H1 (cell line): ENCODE data around the gene MACROD2.

Experiments used
- EZH2 ChIP-seq: fragments of 200-600 bp; sonication (generic); IDR thresholded peaks from 2 replicates; pipeline ENCODE4 v1.7.1; 2012; ENCODE audit warnings: low read depth, mild to moderate bottlenecking, moderate library complexity, low read length, inconsistent platforms; ENCODE audit not compliant: severe bottlenecking
- FOSL1 ChIP-seq: IDR thresholded peaks from 2 replicates; pipeline ENCODE4 v1.6.1; 2011; ENCODE audit warnings: mild to moderate bottlenecking, low read depth, low read length, moderate library complexity; ENCODE audit not compliant: insufficient read depth
- GABPA ChIP-seq: IDR thresholded peaks from 2 replicates; pipeline ENCODE4 v1.6.1; 2011; ENCODE audit warnings: mild to moderate bottlenecking, low read length, moderate library complexity, borderline replicate concordance; ENCODE audit not compliant: insufficient read depth
- GTF2F1 ChIP-seq: IDR thresholded peaks from 2 replicates; pipeline ENCODE4 v1.6.1; 2012; ENCODE audit warnings: low read depth, low read length, improper control_type of control experiment, borderline replicate concordance
- NRF1 ChIP-seq: IDR thresholded peaks from 2 replicates; pipeline ENCODE4 v1.6.1; 2011; ENCODE audit warnings: mild to moderate bottlenecking, low read depth, low read length, improper control_type of control experiment
- POLR2A ChIP-seq, 2 experiments: IDR thresholded peaks; 1 replicate in 1 of 2; 2 replicates in 1 of 2; pipeline ENCODE4 v1.6.1; 2011; ENCODE audit warnings: low read depth in 2 of 2, low read length in 2 of 2, mild to moderate bottlenecking in 2 of 2; ENCODE audit errors: control extremely low read depth in 1 of 2
- POLR2AphosphoS5 ChIP-seq: IDR thresholded peaks from 2 replicates; pipeline ENCODE4 v1.6.1; 2011; ENCODE audit warnings: low read depth, low read length
- RNF2 ChIP-seq: fragments of 200-900, 300-1000 bp; sonication (generic); IDR thresholded peaks from 2 replicates; pipeline ENCODE4 v1.7.1; 2016; ENCODE audit warnings: borderline replicate concordance, low read depth, mild to moderate bottlenecking, antibody characterized with exemption, low read length; ENCODE audit not compliant: poor library complexity, severe bottlenecking; ENCODE audit errors: missing control alignments
- SAP30 ChIP-seq: fragments of 300-600 bp; sonication (generic); IDR thresholded peaks from 2 replicates; pipeline ENCODE4 v1.7.1; 2012; ENCODE audit warnings: low read length, moderate library complexity, mild to moderate bottlenecking, inconsistent platforms; ENCODE audit not compliant: insufficient read depth, insufficient replicate concordance
- TAF1 ChIP-seq: IDR thresholded peaks from 2 replicates; pipeline ENCODE4 v1.6.1; 2011; ENCODE audit warnings: mild to moderate bottlenecking, low read depth, low read length
- ZNF274 ChIP-seq: IDR thresholded peaks from 2 replicates; pipeline ENCODE4 v1.7.0; 2012; ENCODE audit warnings: low read length, borderline replicate concordance; ENCODE audit errors: extremely low read depth
- TF ChIP-seq, protein P1 (sequence below), 3 experiments: IDR thresholded peaks; 1 replicate in 2 of 3; 2 replicates in 1 of 3; pipeline versions ENCODE4 v1.5.1 to v1.6.1; 2011; ENCODE audit warnings: low read length in 3 of 3, mild to moderate bottlenecking in 3 of 3, inconsistent platforms in 2 of 3, low read depth in 1 of 3, moderate library complexity in 1 of 3; ENCODE audit not compliant: insufficient read depth in 1 of 3; ENCODE audit errors: control extremely low read depth in 1 of 3
- TF ChIP-seq, protein P2 (sequence below): IDR thresholded peaks from 2 replicates; pipeline ENCODE4 v1.6.1; 2012; ENCODE audit warnings: inconsistent platforms

DNA sequence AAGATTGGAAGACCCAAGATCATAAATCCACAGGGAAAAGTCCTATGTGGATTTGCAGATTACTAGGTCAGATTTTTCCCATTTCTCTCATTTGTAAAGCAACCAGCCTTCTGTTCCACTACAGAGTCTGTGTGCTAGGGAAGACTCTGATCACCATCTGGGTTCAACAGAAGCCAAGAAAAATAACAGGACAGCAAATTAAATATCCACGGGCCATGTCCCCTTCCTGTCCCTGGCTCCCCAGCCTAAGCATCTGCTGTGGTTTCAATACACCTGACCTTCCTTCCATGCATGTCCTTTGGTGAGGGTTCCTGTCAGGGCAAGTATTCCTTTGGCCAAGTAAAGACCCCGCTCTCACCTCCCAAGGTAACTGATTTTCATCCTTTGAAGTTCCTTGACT is 2019.1 kb downstream of the MACROD2 start:
- TF ChIP-seq POLR2A (IDR thresholded peaks at IDR 0.05; ENCODE audit: control extremely low read depth in 1 of 2, low read depth in 2 of 2, low read length in 2 of 2) = no peak
- no peak for TF ChIP-seq EZH2
- TF ChIP-seq POLR2AphosphoS5 = no peak
- TF ChIP-seq, protein P1, sequence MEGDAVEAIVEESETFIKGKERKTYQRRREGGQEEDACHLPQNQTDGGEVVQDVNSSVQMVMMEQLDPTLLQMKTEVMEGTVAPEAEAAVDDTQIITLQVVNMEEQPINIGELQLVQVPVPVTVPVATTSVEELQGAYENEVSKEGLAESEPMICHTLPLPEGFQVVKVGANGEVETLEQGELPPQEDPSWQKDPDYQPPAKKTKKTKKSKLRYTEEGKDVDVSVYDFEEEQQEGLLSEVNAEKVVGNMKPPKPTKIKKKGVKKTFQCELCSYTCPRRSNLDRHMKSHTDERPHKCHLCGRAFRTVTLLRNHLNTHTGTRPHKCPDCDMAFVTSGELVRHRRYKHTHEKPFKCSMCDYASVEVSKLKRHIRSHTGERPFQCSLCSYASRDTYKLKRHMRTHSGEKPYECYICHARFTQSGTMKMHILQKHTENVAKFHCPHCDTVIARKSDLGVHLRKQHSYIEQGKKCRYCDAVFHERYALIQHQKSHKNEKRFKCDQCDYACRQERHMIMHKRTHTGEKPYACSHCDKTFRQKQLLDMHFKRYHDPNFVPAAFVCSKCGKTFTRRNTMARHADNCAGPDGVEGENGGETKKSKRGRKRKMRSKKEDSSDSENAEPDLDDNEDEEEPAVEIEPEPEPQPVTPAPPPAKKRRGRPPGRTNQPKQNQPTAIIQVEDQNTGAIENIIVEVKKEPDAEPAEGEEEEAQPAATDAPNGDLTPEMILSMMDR (IDR thresholded peaks at IDR 0.05; ENCODE audit: control extremely low read depth in 1 of 3, insufficient read depth in 1 of 3, low read depth in 1 of 3, low read length in 3 of 3) = no peak
- no peak for TF ChIP-seq NRF1
- no peak for TF ChIP-seq SAP30
- no peak for TF ChIP-seq RNF2
- no peak for TF ChIP-seq GTF2F1
- no peak for TF ChIP-seq GABPA
- TF ChIP-seq ZNF274 = no peak
- no peak for TF ChIP-seq TAF1
- TF ChIP-seq FOSL1 = no peak
- TF ChIP-seq, protein P2, sequence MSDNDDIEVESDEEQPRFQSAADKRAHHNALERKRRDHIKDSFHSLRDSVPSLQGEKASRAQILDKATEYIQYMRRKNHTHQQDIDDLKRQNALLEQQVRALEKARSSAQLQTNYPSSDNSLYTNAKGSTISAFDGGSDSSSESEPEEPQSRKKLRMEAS = no peak
